ENCODE data around the gene TMEFF2.
"Not testable (repeated sequence)": the region's sequence is repeated elsewhere in the genome, so short reads cannot be mapped to it uniquely, and the experiment has no call there.

TMEFF2 gene

DNA sequence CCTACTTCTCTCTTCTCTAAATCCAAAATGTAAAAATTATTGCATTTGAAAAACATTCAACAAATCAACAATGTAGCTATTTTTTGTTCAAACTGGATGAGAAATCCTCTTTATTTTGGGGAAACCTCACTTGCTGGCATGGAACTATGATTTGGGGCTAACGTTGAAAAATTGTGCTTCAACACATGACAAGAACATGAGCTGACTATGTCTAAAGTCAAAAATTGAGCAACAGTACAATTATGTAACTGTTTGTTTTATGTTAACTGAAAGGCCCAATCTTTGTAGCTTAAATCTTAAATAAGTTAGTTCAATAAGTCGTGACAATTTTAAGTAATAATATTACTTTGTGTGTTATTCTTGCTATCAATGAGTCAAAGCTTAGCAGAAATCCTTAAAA lies 67.3 kb downstream of the TMEFF2 start:
- DNase-seq, result no peak

DNA sequence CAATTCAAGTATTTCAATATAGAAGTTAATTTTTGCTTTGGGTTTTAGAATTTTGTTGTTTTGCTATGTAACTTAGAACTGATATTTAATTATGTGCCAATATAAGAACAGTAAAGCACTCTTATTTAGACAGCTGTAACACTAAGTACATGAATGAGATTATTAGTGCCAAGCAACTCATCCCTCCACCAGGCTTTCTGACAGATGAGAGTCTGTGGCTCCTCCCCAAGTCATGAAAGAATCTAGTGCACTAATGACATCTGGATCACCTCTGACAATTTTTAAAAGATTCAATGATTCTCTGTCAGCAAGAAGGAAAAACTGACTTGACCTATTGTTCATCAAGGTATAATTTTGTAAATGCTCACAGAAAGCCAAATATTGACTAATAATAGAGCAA lies 67.8 kb downstream of the TMEFF2 start:
- no peak for DNase-seq

DNA sequence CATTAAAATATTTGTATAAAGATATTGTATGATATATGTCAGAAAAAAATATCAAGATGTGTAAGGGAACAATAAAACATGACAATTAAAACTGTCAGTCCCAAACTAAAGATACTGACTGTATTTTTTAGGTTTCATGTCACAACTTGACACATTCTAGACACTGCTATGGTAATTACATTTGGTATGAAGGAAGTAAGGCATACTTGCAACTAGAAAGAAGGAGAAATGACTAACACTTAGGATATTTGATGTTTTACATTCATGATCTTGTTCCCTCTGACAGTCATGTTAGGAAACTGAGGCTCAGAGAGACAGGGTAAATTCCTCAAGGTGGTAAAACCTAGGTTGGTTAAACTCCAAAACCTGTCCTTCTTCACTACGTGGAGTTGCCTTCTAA lies 68.3 kb downstream of the TMEFF2 start:
- no peak for DNase-seq

DNA sequence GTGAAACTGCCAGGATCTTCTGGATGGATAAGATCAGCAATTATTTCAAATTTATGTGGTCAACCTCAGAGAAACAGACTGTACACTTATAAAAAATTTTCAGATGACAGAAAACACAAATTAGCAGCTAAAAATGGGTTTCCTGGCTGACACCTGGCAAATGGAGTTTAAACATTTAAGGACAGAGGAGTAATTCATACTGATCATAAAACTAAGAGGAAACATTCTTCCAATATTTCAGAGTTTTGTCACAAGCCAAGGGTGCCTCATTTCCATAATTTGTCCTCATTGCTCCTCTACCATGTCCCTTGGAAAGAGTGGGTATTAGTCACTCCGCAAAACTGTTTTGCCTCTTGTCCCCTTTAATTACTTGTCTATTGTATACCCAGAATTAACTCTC lies 70.2 kb downstream of the TMEFF2 start:
- DNase-seq, result no peak

DNA sequence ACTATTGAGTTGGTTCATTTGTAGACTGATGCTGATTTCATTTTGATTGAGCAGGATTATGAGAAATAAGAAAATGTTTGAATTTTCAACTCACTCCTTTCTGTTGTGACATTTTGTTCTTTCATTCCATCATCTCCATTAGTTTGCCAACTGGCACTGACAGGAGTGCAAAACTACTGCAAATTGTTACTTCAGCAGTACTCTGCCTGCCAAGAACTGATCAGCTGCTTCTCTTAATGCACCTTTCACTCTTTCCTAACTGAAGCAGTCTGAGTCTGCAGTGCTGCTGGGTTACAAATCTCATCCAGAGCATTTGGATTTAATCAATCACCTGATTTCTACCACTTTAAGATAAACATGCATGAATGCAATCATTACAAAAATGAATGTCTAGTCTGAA lies 70.9 kb downstream of the TMEFF2 start:
- DNase-seq, result no peak

DNA sequence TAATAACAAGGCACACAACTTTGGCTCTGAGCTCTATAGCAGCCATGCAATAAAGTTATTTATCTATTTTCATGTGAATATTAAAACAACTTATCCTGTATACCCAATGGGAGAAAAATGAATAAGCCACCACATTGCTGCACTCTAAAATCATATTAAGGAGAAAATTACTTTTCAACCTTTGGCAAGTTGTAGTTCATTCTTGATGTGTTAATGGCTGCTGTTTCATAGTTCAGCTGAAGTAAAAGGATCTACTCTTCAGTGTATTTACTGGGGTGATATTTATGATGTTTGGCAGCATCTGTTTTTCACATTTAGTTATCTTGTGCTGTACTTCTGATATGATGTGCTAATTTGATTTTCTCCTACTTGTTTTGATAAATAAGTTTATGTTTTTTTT lies 71.8 kb downstream of the TMEFF2 start:
- no peak for DNase-seq

DNA sequence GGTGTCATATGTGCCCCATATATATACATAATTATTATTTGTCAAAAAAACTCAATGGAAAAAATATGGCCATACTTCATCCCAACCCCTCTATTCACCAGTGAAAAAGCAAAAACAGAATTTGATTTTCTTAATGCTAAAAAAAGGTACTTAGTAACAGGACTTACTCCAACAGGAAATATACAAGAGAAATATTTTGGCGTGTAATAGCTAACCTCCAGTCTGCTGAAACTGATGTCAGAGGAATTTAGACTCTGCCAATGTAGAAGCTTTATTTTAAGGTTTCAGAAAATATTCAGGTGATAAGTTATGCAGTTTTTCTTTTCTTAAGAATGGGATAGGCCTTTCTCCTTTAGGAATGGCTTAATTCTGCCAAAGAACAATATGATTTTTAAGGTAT lies 72.6 kb downstream of the TMEFF2 start:
- no peak for DNase-seq

DNA sequence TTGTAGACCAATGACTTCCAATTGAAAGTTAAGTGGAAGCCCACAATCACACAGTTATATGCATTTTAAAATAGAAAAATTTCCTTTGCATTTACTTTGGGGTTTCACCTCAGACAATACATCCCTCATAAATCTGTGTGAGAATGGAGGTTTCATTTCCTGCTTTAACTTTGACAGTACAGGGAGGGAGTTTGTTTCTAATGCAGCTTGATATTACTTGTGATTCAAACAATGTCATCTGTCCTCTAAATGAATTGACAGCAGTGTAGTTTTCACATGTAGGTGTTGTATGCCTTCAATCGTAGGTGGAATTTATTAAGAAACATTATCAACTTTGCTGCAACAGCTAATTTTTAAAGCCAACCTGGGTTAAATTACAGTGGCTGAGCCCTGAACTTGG lies 75.2 kb downstream of the TMEFF2 start:
- no peak for DNase-seq

DNA sequence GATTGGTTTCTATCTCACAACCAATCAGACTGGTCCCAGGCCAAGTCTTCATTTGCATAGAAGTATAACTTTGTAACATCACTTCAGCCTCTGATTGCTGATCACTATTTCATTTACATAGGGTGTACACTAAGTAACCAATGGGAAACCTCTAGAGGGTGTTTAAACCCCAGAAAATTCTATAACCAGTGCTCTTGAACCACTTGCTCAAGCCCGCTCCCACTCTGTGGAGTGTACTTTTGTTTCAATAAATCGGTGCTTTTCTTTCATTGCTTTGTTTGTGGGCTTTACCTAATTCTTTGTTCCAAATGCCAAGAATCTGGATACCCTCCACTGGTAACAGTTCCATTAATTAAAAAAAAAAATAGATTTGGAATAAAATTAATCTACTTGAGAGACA lies 77.0 kb downstream of the TMEFF2 start:
- DNase-seq, result no peak

DNA sequence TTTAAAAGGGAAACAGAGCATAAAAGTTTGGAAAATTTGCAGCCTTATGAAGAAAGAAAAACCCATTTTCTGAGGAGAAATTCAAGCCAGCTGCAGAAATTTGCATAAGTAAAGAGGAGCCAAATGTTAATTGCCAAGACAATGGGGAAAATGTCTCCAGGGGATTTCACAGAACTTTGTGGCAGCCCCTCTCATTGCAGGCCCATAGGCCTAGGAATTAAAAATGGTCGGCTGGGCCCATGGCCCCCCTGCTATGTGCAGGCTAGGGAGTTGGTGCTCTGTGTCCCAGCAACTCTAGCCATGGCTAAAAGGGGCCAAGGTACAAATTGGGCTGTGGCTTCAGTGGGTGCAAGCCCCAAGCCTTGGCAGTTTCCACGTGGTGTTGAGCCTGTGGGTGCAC lies 83.2 kb downstream of the TMEFF2 start:
- DNase-seq, result not testable (repeated sequence)

DNA sequence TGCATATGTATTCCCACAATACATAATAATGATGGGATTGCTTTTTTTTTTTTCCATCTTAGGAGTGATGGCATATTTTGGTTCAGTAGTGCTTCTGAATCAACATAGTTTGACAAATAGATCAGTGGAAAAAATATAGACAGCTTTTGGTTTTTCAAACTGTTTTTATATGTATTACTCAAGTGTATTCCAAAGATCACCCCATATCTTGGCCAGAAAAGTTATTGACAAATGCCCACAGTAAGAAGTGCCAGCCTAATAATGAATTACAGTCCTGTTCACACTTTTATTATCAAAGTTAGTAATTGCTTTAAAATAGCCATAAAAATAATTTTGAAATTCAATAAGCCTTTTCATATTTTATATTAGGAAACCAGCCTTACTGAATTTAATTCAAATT lies 95.0 kb downstream of the TMEFF2 start:
- no peak for DNase-seq

DNA sequence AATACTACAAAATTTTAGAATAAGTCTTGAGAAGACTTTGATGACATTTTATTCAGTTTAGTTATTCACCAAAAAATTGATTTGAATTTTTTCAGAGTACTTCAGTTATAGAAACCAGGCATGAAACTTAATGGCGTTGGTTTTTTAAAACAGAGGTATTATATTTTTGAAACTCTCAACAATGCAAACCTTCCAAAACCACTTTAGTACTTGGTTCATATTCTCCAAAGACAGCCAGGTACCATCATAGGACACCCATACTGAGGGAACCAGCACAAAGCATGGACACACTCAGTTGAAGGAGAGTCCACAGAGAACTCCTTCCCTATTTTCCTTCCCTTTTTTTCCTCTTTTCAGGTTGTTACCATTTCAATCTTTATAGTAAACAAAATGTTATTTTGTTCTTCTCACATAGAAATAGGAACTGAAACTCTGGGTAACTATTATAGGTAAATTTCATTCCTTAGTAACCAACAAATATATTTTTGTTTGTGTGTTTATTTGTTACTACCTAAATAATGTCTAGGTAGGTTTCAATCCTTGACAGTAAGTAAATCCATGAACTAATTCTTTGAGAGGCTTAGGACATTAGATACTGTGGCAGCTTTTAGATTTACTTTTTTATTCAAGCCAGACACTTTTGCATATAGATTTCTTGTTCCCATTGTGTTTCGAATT lies 95.8 kb downstream of the TMEFF2 start:
- no peak for DNase-seq

DNA sequence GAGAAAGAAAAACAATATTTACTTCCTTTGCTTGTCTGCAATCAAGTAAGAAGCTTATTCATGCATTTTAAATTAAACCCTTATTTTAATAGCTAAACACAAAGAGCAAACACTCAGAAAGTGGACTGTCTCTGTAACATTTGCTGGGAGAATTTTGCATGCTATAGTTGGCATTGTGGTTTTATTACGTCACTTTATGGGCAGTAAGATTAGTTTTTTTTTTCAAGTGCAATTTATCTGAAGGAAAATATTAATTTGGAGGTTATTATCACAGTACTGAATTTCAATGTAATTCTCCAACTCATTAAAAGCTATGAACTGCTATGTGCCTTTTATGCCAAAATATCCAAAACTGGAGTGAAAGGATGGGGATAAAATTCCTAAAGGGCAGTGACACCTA lies 103.3 kb downstream of the TMEFF2 start:
- no peak for DNase-seq

DNA sequence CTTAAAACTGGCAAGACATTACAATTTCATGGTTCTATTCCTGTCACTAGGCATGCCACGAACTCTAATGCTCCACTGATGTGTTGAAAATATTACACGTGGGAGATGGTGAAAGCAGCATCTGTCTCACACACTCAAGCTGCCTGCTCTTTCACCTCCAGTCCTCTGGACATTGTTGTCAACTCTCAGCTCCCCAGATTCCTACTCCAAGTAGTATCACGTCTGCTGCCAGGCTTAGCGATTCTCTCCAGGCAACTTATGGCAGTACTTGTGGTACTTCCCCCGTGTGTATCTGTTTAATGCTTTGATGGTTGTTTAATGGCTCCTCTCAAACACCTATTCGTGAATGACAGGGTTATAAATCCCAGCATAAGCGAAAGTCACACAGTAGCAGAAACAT lies 103.8 kb downstream of the TMEFF2 start:
- no peak for DNase-seq

DNA sequence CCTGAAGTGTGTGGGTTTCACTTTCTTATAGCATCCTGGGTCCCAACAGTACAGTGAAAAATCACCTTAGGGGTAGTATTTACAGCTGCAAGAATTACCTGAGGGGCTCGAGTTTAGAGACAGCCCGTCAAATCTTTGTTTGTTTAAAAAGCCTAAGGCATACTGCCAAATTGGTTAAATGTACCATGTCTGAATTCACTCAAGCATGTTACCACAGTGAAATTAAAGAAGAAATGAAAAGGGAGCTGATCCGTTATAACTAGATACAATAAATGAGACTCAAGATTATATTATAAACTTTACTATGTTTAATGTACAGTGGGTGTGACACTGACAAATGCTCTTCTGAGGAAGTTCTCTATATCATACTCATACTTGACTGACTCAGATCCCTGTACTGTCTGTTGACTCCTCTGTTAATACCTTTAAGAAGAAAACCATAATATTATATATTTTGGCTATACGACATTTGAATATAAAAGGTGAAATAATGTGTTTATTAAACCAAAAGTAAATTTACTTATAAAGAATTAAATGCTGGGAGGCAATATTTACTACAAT lies 107.3 kb downstream of the TMEFF2 start:
- DNase-seq, result peak; percentile 85

DNA sequence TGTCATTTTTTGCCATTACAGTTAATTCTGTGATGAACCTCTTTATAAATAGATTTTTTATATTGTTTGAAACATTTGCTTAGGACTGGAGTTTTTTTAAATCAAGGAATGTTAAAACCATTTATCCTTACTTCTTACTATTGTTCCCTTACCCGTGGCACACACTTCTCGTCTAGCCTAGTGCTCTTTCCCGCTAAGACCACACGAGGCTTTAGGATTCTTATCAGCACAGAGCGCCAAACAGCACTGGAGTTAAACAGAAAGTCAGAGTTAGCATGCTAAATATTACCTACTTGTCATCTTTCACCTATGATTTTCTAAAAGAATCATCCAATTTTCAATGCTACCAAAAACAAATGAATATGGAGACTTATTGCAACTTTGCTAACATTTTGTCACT lies 112.6 kb downstream of the TMEFF2 start:
- DNase-seq, result no peak

DNA sequence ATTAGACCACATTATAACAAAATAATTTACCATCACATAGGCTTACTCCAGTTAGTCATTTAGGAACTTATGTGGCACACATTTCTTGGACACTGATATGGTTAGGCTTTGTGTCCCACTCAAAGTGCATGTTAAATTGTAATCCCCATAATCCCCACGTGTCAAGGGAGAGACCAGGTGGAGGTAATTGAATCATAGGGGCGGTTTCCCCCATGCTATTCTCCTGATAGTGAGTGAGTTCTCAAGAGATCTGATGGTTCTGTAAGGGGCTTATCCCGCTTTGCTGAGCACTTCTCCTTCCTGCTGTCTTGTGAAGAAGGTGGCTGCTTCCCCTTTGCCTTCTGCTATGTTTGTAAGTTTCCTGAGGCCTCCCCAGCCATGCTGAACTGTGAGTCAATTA lies 114.6 kb downstream of the TMEFF2 start:
- DNase-seq, result not testable (repeated sequence)

DNA sequence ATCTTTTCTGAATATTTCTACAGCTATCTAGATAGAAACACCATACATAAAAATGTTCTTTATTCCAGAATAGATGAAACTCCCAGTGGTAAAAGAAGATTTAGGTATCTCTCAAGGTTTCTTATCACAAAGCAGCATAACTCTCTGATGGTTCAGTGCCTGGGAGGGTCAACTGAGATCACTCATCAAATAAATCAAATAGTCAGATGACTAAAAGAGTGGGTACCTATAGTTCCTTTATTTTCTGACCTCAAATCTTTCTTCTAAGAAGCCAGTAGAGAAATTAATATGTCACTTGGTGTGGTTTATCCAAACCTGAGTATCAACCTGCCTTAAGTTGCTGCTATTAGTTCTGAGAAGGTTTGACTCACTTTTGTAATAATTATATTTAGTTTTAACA lies 120.9 kb downstream of the TMEFF2 start:
- DNase-seq, result no peak

DNA sequence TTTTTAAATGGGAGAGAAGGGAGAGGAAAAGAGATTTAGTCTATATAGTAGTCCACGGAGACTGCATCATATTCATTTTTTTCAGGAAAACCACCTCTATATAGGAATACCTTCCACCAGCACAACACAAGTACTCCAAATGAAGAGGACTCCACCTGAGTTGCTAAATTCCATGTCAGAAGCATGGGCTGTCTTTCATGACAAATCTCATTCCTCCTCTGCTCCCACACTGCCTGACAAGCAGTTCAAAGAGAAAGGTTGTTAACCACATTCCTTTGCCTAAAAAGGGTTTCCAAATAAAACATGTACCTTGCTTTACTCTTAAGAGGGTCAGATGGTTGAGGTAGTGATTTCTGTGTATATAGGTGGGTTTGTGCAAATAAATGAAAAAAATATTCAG lies 122.0 kb downstream of the TMEFF2 start:
- DNase-seq, result no peak

DNA sequence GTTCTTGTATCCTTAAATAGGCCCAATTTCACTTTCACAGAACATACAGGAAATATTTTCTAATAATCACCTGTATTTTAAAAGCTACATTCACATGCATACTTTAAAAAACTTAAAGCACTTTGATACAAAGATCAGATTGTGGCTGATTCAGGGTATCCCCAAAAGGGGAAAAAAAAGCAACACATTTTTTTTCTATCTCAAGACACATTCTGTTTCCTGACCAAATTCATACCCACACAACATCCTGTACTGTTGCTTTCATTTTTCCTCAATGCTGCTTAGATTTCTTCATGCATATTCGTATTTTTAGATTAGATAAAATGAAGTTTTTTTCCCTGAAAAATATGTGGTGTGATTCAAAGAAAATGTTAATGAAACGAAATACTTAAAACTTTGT lies 122.5 kb downstream of the TMEFF2 start:
- no peak for DNase-seq

DNA sequence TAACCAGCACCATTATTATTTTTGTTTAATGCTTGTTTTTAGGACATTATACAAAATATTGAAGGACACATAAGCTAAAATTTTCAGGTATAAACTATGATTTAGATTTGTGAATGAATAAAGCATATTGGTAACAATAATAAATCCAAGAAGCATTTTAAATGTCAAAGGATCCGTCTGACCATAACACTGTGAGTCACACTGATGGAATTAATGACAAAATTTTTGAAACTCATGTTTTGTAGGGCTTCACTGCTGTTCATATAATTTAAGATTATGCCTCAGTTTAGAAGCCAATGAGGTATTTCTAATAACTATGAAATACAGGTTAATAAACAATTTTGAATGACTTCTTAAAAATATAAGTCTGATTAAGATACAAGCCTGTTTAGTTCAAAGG lies 124.6 kb downstream of the TMEFF2 start:
- no peak for DNase-seq

DNA sequence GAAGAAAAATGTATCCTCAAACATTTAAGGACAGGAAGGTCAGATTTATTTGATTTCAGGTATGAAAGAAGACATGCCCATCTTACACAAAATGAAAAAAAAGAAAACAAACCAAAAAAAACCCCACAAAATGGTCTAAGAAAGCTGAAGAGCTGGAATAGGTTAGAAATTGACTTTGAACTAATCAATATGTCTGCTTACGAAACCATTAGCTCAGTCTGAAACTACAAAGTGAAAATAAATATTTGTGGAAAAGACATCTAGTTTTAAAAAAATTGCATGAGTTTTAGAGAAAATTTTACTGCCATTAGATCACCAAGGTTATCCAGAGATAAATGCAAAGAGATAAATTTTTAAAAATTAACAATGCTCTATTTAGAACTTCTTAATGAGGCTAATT lies 125.3 kb downstream of the TMEFF2 start:
- DNase-seq, result no peak

DNA sequence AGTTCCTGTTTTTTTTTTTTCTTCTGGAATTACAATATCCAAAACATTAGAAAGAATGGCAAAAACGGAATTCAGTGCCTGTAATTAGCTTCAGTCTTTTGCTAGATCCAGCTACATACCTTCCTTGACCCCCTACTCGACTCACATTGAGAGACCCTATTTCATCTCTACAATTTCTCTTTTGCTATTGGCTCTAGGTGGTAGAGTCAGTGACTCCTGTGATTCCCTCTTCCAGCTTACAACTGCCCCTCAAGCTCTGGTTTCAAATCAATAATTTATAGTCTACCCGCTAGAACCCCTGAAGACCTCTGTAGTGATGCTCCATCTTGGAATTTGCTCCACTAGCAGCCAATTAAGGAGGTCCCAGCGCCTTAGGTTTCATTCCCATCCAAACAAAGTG lies 125.8 kb downstream of the TMEFF2 start:
- DNase-seq, result no peak

DNA sequence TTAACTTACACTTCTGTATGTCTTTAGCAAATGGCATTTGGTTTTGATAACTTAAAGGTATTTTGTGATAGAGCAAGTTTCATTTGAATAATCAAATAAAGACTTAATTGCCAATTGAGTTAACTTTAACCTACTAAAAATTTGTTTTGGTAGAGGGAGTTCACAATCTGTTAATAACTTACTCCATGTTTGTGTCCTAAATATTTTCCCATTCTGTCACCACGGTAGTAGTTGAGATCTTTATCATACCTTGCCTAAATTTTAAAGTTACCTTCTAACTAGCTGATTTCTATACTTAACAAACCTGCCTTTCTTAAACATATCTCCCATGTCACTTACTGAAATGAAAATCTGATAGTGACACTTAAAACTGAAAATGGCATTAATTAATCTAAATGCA lies 127.1 kb downstream of the TMEFF2 start:
- DNase-seq, result no peak

DNA sequence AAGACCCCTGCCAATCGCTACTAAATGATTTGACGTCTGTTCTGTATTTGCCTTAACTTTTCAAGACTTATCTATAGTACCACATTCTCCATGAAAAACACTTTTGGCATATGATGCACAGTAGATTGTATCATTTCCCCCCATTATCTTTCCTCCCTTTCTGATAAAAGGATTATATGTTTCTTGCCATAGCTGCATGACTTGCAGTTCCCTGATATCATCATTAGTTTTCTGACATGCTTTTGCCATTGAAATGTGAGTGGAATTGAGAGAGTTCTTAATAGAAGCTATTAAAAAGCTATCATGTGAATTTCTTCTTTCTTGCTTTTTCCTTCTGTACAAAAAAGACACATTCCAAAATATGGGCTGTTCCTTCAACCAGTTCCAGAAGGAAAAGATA lies 130.3 kb downstream of the TMEFF2 start:
- DNase-seq, result no peak

DNA sequence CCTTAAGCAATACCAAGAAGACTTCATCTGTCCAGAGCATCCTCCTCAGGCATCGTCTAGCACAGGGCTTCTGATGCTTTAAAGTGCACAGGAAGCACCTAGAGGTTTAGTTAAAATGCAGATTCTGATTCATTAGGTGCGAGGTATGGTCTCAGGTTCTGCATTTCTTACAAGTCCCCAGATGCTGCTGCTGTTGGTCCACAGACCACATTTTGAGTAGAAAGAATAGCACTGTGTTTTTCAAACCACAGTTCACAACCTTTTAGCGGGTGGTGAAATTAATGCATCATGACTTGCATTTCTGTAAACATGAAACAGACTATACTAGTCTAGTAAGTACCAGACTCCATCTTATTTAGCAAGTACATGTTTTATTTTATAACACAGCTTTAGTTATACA lies 134.6 kb downstream of the TMEFF2 start:
- no peak for DNase-seq

Measured in NCI-H2171 treated with DMSO at 0.1 percent for 48 hours (cell line).